Measurements from ENCODE around the gene ARMC6. TPM values are rescaled to one million over a fixed set of nuclear protein-coding genes. Genes with fewer than 3 reads are reported as not detected.

Gene ARMC6
- total RNA-seq, 3 donors from 2014 or later (not counting 1 experiment from before 2014, with no cell fraction given), result 19.3 to 21.2 (median 21.0) TPM

GRCh38 chr19:19075126-19075525 is 41.7 kb downstream of the ARMC6 start:
- Mint-ChIP-seq H3K9me3 (no peaks in the 10 kb centered on the region), H3K27me3 (ENCODE audit: low read depth in 2 of 2) (no peaks in the 10 kb centered on the region), H3K4me1 (peaks cover 41 to 42% of the 10 kb centered on the region in 2 donors), H3K36me3 (no peaks in the 10 kb centered on the region), H3K27ac (no peak overlapping the region), H3K4me3 (no peak overlapping the region)
- Histone ChIP-seq H3K27me3 (ENCODE audit: control insufficient read depth, insufficient read depth, low read length) (no peaks in the 10 kb centered on the region), H3K4me1 (ENCODE audit: control insufficient read depth, insufficient read depth, low read length) (peaks cover 9% of the 10 kb centered on the region), H3K36me3 (ENCODE audit: control insufficient read depth, insufficient read depth, low read length) (peaks cover 13% of the 10 kb centered on the region), H3K27ac (ENCODE audit: low read length) (no peak overlapping the region), H3K4me3 (ENCODE audit: low read length) (no peak overlapping the region), H3K9me3 (ENCODE audit: control insufficient read depth, insufficient read depth, low read length) (no peaks in the 10 kb centered on the region)
- ATAC-seq (no peak), DNase-seq (no peak)
- WGBS (ENCODE audit: insufficient coverage), result 98% methylated on average over 6 of the region's 8 CpGs
- no peak for TF ChIP-seq CTCF (IDR thresholded peaks at IDR 0.05)
- intact Hi-C loops (cut with micrococcal nuclease), result no loop called here

DNA sequence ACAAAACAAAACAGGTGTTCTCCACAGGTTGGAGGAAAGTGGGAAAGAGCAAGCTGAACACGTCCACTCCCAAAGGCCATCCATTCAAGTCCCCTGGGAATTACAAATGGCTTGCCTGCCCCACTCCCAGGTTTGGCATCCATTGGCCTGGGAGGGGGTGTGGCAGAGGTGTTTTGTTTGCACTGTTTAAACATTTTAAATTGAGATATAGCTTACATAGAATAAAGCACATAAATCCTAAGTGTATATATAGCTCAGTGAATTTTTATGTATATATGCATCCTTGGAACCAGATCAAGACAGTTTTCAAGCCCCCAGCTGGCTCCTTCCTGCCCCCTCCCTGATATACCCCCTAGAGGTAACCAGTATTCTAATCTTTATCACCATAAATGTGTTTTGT is 43.1 kb downstream of the ARMC6 start:
- DNase-seq (no peak), ATAC-seq (no peak)
- Mint-ChIP-seq H3K27ac (no peak overlapping the region), H3K9me3 (no peaks in the 10 kb centered on the region), H3K4me1 (peaks cover 48% of the 10 kb centered on the region in 2 donors), H3K27me3 (ENCODE audit: low read depth in 2 of 2) (no peaks in the 10 kb centered on the region), H3K36me3 (no peaks in the 10 kb centered on the region), H3K4me3 (no peak overlapping the region)
- WGBS (ENCODE audit: insufficient coverage), result 80% methylated on average over 1 of the region's 1 CpG
- peaks cover 13% of the 10 kb centered on the region for H3K36me3 ChIP-seq (ENCODE audit: control insufficient read depth, insufficient read depth, low read length)
- H3K9me3 ChIP-seq (ENCODE audit: control insufficient read depth, insufficient read depth, low read length), result no peaks in the 10 kb centered on the region
- no peak overlapping the region for H3K4me3 ChIP-seq (ENCODE audit: low read length)
- no peaks in the 10 kb centered on the region for H3K27me3 ChIP-seq (ENCODE audit: control insufficient read depth, insufficient read depth, low read length)
- intact Hi-C loops (cut with micrococcal nuclease), result no loop called here
- H3K27ac ChIP-seq (ENCODE audit: low read length), result no peak overlapping the region
- TF ChIP-seq CTCF (IDR thresholded peaks at IDR 0.05), result no peak
- peaks cover 9% of the 10 kb centered on the region for H3K4me1 ChIP-seq (ENCODE audit: control insufficient read depth, insufficient read depth, low read length)

DNA sequence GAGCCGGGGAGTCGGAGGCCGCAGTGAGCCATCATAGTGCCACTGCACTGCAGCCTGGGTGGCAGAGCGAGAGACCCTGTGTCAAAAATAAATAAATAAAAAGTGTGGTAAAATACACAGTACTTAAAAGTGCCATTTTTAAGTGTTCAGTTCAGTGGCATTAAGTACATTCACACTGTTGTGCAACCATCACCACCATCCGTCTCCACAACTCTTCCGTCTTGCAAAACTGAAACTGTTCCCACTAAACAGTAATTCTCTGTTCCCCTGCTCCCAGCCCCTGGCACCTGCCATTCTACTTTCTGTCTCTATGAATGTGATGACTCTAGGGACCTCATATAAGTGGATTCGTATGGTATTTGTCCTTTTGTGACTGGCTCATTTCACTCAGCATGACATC is 43.7 kb downstream of the ARMC6 start:
- Histone ChIP-seq H3K27ac (ENCODE audit: low read length) (no peak overlapping the region), H3K4me1 (ENCODE audit: control insufficient read depth, insufficient read depth, low read length) (peaks cover 9% of the 10 kb centered on the region), H3K9me3 (ENCODE audit: control insufficient read depth, insufficient read depth, low read length) (no peaks in the 10 kb centered on the region), H3K36me3 (ENCODE audit: control insufficient read depth, insufficient read depth, low read length) (peaks cover 13% of the 10 kb centered on the region), H3K27me3 (ENCODE audit: control insufficient read depth, insufficient read depth, low read length) (no peaks in the 10 kb centered on the region), H3K4me3 (ENCODE audit: low read length) (no peak overlapping the region)
- 92% methylated on average over 7 of the region's 7 CpGs for WGBS (ENCODE audit: insufficient coverage)
- ATAC-seq (no peak), DNase-seq (no peak)
- Mint-ChIP-seq H3K4me3 (no peak overlapping the region), H3K27ac (no peak overlapping the region), H3K27me3 (ENCODE audit: low read depth in 2 of 2) (no peaks in the 10 kb centered on the region), H3K36me3 (no peaks in the 10 kb centered on the region), H3K9me3 (no peaks in the 10 kb centered on the region), H3K4me1 (peaks cover 53 to 54% of the 10 kb centered on the region in 2 donors)
- intact Hi-C loops (cut with micrococcal nuclease), result no loop called here
- TF ChIP-seq CTCF (IDR thresholded peaks at IDR 0.05), result no peak

DNA sequence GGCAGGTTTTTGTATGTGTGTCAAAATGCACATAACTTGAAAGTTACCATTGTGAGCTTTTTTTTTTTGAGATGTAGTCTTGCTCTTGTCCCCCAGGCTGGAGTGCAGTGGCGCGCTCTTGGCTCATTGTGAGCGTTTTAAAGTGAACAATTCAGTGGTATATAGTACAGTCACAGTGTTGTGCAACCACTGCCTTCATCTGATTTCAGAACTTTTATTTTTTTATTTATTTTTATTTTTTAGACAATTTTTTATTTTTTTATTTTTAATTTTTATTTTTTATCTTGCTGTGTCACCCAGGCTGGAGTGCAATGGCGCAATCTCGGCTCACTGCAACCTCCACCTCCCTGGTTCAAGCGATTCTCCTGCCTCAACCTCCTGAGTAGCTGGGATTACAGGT is 45.4 kb downstream of the ARMC6 start:
- intact Hi-C loops (cut with micrococcal nuclease), result no loop called here
- 100% methylated on average over 3 of the region's 6 CpGs for WGBS (ENCODE audit: insufficient coverage)
- ATAC-seq (no peak), DNase-seq (no peak)
- Histone ChIP-seq H3K4me1 (ENCODE audit: control insufficient read depth, insufficient read depth, low read length) (peaks cover 5% of the 10 kb centered on the region), H3K9me3 (ENCODE audit: control insufficient read depth, insufficient read depth, low read length) (no peaks in the 10 kb centered on the region), H3K36me3 (ENCODE audit: control insufficient read depth, insufficient read depth, low read length) (peaks cover 15% of the 10 kb centered on the region), H3K27ac (ENCODE audit: low read length) (no peak overlapping the region), H3K27me3 (ENCODE audit: control insufficient read depth, insufficient read depth, low read length) (no peaks in the 10 kb centered on the region), H3K4me3 (ENCODE audit: low read length) (no peak overlapping the region)
- H3K27me3 Mint-ChIP-seq (ENCODE audit: low read depth in 2 of 2), result no peaks in the 10 kb centered on the region
- TF ChIP-seq CTCF (IDR thresholded peaks at IDR 0.05), result no peak
- H3K9me3 Mint-ChIP-seq, result no peaks in the 10 kb centered on the region
- H3K27ac Mint-ChIP-seq, result peak overlapping the region in 1 of 2 donors; percentile 39
- H3K36me3 Mint-ChIP-seq, result no peaks in the 10 kb centered on the region
- H3K4me1 Mint-ChIP-seq, result peaks cover 50 to 55% of the 10 kb centered on the region in 2 donors
- H3K4me3 Mint-ChIP-seq, result no peak overlapping the region
